ENCODE data around the gene ARPP19.

ARPP19 gene

GRCh38 chr15:52509500-52510245 lies 59.2 kb downstream of the ARPP19 start:
- no peak for DNase-seq

- no peak for DNase-seq
Observed at GRCh38 chr15:52506549-52506948, 62.3 kb downstream of the ARPP19 start.

DNA sequence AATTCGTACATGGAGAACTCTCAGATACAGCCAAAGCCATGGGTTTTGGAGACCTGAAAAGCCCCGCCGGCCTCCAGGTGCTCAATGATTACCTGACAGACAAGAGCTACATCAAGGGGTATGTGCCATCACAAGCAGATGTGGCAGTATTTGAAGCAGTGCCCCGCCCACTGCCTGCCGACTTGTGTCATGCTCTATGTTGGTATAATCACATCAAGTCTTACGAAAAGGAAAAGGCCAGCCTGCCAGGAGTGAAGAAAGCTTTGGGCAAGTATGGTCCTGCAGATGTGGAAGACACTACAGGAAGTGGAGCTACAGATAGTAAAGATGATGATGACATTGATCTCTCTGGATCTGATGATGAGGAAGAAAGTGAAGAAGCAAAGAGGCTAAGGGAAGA lies 63.7 kb downstream of the ARPP19 start:
- DNase-seq, result no peak

- no peak for DNase-seq
Observed at GRCh38 chr15:52503788-52504496, 64.9 kb downstream of the ARPP19 start.

DNA sequence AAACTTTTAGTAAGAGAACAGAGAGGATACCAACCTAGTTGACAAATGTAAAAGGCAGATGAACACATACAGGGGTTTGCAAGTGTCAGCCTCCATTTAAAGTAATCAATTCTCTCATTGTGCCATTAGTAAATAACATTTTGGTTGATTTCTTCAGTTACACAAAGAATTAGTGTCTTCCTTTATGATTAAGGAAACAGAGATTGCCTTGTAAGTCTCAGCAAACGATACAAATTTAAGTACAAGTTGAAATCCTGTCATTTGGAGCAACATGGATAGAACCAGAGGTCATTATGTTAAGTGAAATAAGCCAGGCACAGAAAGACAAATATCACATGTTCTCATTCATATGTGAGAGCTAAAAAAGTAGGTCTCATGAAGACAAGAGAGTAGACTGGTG lies 66.2 kb downstream of the ARPP19 start:
- no peak for DNase-seq

DNA sequence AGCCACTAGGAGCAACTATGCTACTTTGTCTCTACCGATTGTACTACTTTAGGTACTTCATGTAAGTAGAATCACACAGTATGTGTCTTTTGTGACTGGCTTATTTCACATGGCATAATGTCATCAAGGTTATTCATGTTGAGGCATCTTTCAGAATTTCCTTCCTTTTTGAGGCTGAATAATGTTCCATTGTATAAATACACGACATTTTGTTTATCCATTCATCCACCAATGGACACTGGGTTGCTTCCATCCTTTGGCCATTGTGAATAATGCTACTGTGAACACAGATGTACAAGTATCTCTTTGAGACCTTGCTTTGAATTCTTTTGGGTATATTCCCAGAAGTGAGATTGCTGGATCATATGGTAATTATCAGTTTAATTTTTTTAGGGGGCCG lies 69.3 kb downstream of the ARPP19 start:
- no peak for DNase-seq

GRCh38 chr15:52498706-52499105 lies 70.1 kb downstream of the ARPP19 start:
- no peak for DNase-seq
